Ovary (tissue), 9 donors: Measurements from ENCODE around the gene RNU11. TPM values are rescaled to one million over a fixed set of nuclear protein-coding genes. Genes with fewer than 3 reads are reported as not detected.

Experiments used
- DNase-seq, 5 donors: peaks; one replicate each; pipeline ENCODE4 v3.0.0-alpha.2; 2019 to 2020
- H3K27ac ChIP-seq, 2 donors: fragments of 200-600 bp; one replicate each; pipeline versions ENCODE4 v1.5.1 to v1.8.0; 2019 to 2022
- H3K27me3 ChIP-seq: fragments of 200-600 bp; one replicate; pipeline ENCODE4 v1.8.0; 2022
- H3K36me3 ChIP-seq: fragments of 200-600 bp; sonication (generic); one replicate; pipeline ENCODE4 v1.5.1; 2019
- H3K4me1 ChIP-seq: one replicate; pipeline ENCODE4 v1.8.1; 2013; ENCODE audit warnings: mild to moderate bottlenecking, moderate library complexity; ENCODE audit not compliant: insufficient read depth
- H3K4me3 ChIP-seq: fragments of 200-600 bp; sonication (generic); one replicate; pipeline ENCODE4 v1.5.1; 2017
- H3K9me3 ChIP-seq, 2 donors: fragments of 200-600 bp in 1 of 2; sonication (generic) in 1 of 2; one replicate each; pipeline versions ENCODE4 v1.5.1 to v1.8.1; 2013 to 2019; ENCODE audit warnings: mild to moderate bottlenecking in 1 of 2, moderate library complexity in 1 of 2
- EP300 ChIP-seq: sonication (generic); formaldehyde crosslinking; IDR thresholded peaks from one replicate; pipeline ENCODE4 v1.6.1; 2017; ENCODE audit warnings: antibody characterized with exemption
- POLR2A ChIP-seq: fragments of 450-650 bp; IDR thresholded peaks from one replicate; pipeline ENCODE4 v1.6.1; 2017; ENCODE audit warnings: antibody characterized with exemption, mild to moderate bottlenecking, moderate library complexity
- WGBS, 3 donors: extraction: QIAGEN DNeasy Blood & Tissue Kit in 1 of 3; methylation state at CpG; one replicate each; pipeline versions ENCODE4 v1.1.5 to v1.1.7; 2013 to 2017; 5-methylcytosine and 5-hydroxymethylcytosine counted together
- intact Hi-C, 4 donors: fragments of 100-400 bp; cut with DNase I; formaldehyde crosslinking; loops; one replicate each; pipeline versions ENCODE4 v1.11.0 to v1.15.1; 2022 to 2023
- polyA plus RNA-seq, 2 donors: library from polyadenylated mRNA; stranded (reverse); fragments of 200-250 nt in 1 of 2; fragments of 350-450 nt in 1 of 2; fragmentation: Illumina TruSeq in 1 of 2; extraction: RNeasy Lipid Tissue Mini Kit (QIAGEN cat#74804) in 1 of 2; gene quantifications; one replicate each; pipeline ENCODE4 v1.2.3, GENCODE V29; 2013 to 2014
- total RNA-seq, 7 donors: library from RNA; depleted of rRNA in 2 of 7; stranded (reverse); fragments of >200 nt in 2 of 7; fragmentation: NEBNext Ultra II Directional in 3 of 7; extraction: Animal tissue kit (Norgen Biotek cat#: 25700) in 3 of 7; gene quantifications; one replicate each; pipeline versions ENCODE4 v1.1.0 to v1.2.4, GENCODE V29; 2016 to 2023
- TF ChIP-seq, protein P1 (sequence below), 3 donors: fragments of 450-650 bp in 2 of 3; fragments of 200-600 bp in 1 of 3; IDR thresholded peaks; one replicate each; pipeline versions ENCODE4 v1.5.1 to v1.8.0; 2016 to 2022; ENCODE audit warnings: antibody characterized with exemption in 3 of 3, mild to moderate bottlenecking in 1 of 3
- donor health status: DM: no; HTN: no; CAD: no; lungs with moderate emphysema.
- donor health status: DM: no; HTN: no; CAD: no.
- donor health status: Bipolar disorder and iron deficiency.
- donor health status: DM: yes; HTN: yes; CAD: no.
- donor health status: DM: no; HTN: no; CAD: no.
- donor health status: DM: yes; HTN: yes; CAD: no.

The RNU11 gene
- total and polyA plus RNA-seq, 9 donors, result not detected

DNA sequence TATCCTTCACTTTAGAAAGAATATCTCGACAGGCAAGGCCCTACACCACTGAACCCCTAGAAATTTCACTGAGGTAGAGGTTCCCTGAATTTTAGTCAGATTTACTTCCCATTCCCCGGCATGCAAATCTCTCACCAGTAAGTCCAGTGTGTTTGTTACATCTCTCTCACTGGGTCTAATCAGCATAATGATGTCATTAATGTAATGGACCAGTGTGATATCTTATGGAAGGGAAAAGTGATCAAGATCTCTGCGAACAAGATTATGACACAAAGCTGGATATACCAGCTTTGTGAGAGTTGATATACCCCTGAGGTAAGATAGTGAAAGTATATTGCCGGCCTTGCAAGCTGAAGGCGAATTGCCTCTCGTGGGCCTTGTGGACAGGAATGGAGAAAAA lies 7.9 kb downstream of the RNU11 start:
- intact Hi-C loops, result loop anchor here in 1 of 4 donors (10.0 kb wide), 1 partner anchor 78 kb away; the partner anchor contains the start of gene YTHDF2
- Histone ChIP-seq H3K27ac (no peak overlapping the region), H3K36me3 (no peaks in the 10 kb centered on the region), H3K27me3 (no peaks in the 10 kb centered on the region), H3K9me3 (no peaks in the 10 kb centered on the region), H3K4me3 (no peak overlapping the region), H3K4me1 (no peaks in the 10 kb centered on the region)
- no peak for DNase-seq
- TF ChIP-seq, protein P1, sequence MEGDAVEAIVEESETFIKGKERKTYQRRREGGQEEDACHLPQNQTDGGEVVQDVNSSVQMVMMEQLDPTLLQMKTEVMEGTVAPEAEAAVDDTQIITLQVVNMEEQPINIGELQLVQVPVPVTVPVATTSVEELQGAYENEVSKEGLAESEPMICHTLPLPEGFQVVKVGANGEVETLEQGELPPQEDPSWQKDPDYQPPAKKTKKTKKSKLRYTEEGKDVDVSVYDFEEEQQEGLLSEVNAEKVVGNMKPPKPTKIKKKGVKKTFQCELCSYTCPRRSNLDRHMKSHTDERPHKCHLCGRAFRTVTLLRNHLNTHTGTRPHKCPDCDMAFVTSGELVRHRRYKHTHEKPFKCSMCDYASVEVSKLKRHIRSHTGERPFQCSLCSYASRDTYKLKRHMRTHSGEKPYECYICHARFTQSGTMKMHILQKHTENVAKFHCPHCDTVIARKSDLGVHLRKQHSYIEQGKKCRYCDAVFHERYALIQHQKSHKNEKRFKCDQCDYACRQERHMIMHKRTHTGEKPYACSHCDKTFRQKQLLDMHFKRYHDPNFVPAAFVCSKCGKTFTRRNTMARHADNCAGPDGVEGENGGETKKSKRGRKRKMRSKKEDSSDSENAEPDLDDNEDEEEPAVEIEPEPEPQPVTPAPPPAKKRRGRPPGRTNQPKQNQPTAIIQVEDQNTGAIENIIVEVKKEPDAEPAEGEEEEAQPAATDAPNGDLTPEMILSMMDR (IDR thresholded peaks at IDR 0.05), result no peak
- TF ChIP-seq EP300 (no peak), POLR2A (no peak)
- 89 to 95% (median 92%) methylated on average over 6 of the region's 6 CpGs for WGBS, 3 donors

DNA sequence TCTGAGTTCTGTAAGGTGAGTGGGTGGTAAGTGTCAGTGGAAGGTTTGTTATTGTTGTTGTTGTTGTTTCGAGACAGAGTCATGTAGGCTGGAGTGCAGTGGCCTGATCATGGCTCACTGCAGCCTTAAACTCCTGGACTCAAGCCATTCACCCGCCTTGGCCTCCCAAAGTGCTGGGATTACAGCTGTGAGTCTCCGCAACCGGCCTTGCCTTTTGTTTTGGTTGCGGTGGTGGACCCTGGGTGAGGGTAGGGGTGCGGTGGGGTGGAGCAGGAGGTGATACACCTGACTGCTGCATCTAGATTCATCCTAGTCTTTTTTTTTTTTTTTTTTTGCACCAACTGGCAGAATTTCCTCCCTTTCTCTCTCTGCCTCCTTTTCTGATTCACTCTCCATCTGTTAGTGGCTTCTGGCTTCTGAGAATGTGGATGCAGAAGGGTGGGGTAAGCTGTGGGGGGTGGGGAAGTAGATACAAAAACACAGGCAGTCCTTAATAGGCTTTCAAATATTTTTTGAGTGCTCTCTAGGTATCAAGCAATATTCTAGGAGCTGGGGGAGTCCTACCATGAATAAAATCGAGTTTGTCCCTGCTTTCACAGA lies 15.6 kb downstream of the RNU11 start:
- 54 to 65% (median 55%) methylated on average over 7 of the region's 7 CpGs for WGBS, 3 donors
- no peaks in the 10 kb centered on the region for H3K9me3 ChIP-seq

DNA sequence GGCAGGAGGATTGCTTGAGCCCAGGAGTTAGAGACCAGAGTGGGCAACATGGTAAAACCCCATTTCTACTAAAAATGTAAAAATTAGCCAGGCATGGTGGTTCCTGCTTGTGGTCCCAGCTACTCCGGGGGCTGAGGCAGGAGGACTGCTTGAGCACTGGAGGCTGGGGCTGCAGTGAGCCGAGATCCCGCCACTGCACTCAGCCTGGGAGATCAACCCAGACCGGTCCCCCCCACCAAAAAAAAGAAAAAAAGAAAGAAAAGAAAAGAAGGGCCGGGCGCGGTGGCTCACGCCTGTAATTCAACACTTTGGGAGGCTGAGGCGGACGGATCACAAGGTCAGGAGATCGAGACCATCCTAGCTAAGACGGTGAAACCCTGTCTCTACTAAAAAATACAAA lies 18.4 kb downstream of the RNU11 start:
- Histone ChIP-seq H3K9me3 (no peaks in the 10 kb centered on the region), H3K4me1 (peaks cover 1% of the 10 kb centered on the region), H3K4me3 (no peak overlapping the region), H3K27me3 (no peaks in the 10 kb centered on the region), H3K36me3 (no peaks in the 10 kb centered on the region), H3K27ac (no peak overlapping the region)
- TF ChIP-seq POLR2A (no peak), EP300 (no peak)
- TF ChIP-seq, protein P1 (IDR thresholded peaks at IDR 0.05), result no peak
- 89 to 95% (median 92%) methylated on average over 12 of the region's 12 CpGs for WGBS, 3 donors
- no peak for DNase-seq
- intact Hi-C loops, result no loop called here

More for the DNA sequence above, 15.6 kb downstream of the RNU11 start:
- Histone ChIP-seq H3K27me3 (no peaks in the 10 kb centered on the region), H3K4me1 (no peaks in the 10 kb centered on the region), H3K36me3 (no peaks in the 10 kb centered on the region), H3K27ac (no peak overlapping the region), H3K4me3 (no peak overlapping the region)
- intact Hi-C loops, result no loop called here
- TF ChIP-seq POLR2A, result no peak
- TF ChIP-seq, protein P1 (IDR thresholded peaks at IDR 0.05), result no peak
- no peak for TF ChIP-seq EP300
- no peak for DNase-seq

DNA sequence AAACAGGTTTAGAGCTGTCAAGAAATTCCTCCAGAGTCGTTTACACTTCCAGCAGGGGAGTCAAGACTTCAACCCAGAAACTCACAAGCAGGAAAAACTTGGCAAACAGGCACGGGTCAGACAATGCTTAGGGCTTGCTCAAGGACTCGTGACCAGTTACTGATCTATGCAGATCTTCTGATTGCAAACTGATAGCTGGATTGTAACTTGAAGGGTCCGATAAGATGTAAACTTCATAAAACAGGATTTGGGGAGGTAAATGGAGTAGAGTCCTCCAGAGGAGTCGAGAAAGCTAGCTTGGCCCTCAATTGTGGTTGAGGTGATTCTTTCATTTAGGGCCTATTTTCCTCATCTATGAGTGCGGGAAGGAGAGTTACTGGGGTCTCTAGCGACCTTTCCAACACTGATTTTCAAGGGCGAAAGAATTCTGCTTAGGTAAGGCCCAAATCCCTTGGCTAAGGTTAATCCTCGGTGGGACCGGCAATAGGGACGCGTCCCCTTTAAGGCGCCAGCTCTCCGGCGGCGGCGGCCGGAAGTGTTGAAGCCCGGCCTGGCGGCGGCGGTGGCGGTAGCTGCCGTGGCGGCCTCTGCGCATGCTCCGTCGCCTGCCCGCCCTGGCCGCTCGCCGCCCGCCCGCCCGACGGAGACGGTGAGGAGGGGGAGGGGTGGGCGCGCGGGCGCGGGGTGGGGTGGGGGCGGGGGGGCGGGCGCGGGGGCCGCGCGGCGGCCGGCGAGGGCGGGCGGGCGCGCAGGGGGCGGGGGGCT lies 20.0 kb downstream of the RNU11 start, which contains the start of gene GMEB1:
TSS of gene GMEB1 (plus strand) at position 594 of the 765 bp plus-strand sequence. CDS start 14,829 bp downstream, outside the sequence.
- DNase-seq, result peak; percentile 82 to 90 (median 88)
- WGBS, 3 donors, result 1% methylated on average over 12 to 56 of the region's 57 CpGs
- no peaks in the 10 kb centered on the region for H3K36me3 ChIP-seq
- H3K4me3 ChIP-seq, result peak within 1 kb of the TSS; percentile 87
- peaks cover 1% of the 10 kb centered on the region for H3K4me1 ChIP-seq
- no peaks in the 10 kb centered on the region for H3K27me3 ChIP-seq
- TF ChIP-seq POLR2A, result no peak
- TF ChIP-seq EP300, result no peak
- TF ChIP-seq, protein P1 (IDR thresholded peaks at IDR 0.05), result peak in 2 of 3 donors; percentile 12 to 35
- H3K9me3 ChIP-seq, result no peaks in the 10 kb centered on the region
- peak within 1 kb of the TSS; percentile 97 to 99 for H3K27ac ChIP-seq
- intact Hi-C loops, result no loop called here
